Measurements from ENCODE around the gene LZIC. TPM values are rescaled to one million over a fixed set of nuclear protein-coding genes. Genes with fewer than 3 reads are reported as not detected.
"Not testable (repeated sequence)": the region's sequence is repeated elsewhere in the genome, so short reads cannot be mapped to it uniquely, and the experiment has no call there.

LZIC gene
- total RNA-seq, 2 donors from 2014 or later, result 8.6 to 20.2 TPM

DNA sequence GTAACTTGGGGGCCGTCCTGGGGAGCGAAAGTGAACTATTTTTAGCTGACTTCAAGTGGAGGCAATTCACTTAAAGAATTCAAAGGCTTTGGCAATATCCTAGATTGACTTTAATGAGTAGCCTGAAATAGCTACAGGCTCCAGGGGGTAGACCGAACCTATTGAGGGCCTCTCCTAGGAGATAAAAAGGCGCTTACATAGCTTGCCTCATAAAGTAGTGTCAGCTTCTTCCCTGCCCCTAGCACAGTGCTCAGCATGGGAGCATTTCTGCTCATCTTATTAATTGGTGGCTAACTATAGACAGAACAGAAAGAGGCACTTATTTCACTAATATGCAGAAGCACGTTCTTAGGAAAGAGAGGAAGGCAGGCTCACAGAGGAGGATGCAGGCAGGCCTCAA, 20.8 kb downstream of the LZIC start:
- no peak for DNase-seq
- TF ChIP-seq, protein P1, sequence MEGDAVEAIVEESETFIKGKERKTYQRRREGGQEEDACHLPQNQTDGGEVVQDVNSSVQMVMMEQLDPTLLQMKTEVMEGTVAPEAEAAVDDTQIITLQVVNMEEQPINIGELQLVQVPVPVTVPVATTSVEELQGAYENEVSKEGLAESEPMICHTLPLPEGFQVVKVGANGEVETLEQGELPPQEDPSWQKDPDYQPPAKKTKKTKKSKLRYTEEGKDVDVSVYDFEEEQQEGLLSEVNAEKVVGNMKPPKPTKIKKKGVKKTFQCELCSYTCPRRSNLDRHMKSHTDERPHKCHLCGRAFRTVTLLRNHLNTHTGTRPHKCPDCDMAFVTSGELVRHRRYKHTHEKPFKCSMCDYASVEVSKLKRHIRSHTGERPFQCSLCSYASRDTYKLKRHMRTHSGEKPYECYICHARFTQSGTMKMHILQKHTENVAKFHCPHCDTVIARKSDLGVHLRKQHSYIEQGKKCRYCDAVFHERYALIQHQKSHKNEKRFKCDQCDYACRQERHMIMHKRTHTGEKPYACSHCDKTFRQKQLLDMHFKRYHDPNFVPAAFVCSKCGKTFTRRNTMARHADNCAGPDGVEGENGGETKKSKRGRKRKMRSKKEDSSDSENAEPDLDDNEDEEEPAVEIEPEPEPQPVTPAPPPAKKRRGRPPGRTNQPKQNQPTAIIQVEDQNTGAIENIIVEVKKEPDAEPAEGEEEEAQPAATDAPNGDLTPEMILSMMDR (IDR thresholded peaks at IDR 0.05), result no peak
- TF ChIP-seq POLR2A (IDR thresholded peaks at IDR 0.05), result no peak
- ATAC-seq, result no peak

DNA sequence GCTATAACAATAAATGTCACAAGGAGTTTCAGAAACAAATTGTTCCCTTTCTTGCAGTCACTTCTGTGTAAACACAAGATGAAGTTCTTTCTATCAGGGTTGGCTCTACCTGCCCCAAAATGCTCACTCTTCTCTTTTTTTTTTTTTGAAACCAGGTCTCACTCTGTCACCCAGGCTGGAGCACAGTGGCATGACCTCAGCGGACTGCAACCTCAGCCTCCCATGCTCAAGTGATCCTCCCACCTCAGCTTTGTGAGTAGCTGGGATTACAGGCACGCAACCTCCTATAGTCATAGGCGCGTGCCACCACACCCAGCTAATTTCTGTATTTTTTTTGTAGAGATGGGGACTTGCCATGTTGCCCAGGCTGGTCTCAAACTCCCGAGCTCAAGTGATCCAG, 22.6 kb downstream of the LZIC start:
- no peaks in the 10 kb centered on the region for H3K9me3 ChIP-seq
- no peak for DNase-seq
- H3K27ac ChIP-seq, result no peak overlapping the region
- H3K36me3 ChIP-seq (replicated peaks in 1 of 2; ENCODE audit: insufficient read depth in 1 of 2, low read depth in 2 of 2), result no peaks in the 10 kb centered on the region
- intact Hi-C loops (cut with DNase I), result no loop called here
- H3K27me3 ChIP-seq, result no peaks in the 10 kb centered on the region
- ATAC-seq, result no peak
- no peak overlapping the region for H3K4me3 ChIP-seq
- 77 to 93% methylated on average over 5 of the region's 5 CpGs for WGBS, 2 donors
- H3K4me1 ChIP-seq, result no peaks in the 10 kb centered on the region
- TF ChIP-seq, protein P1 (IDR thresholded peaks at IDR 0.05), result no peak
- TF ChIP-seq POLR2A (IDR thresholded peaks at IDR 0.05), result no peak

More for the DNA sequence above, 20.8 kb downstream of the LZIC start:
- Histone ChIP-seq H3K27me3 (no peaks in the 10 kb centered on the region), H3K4me1 (no peaks in the 10 kb centered on the region), H3K36me3 (replicated peaks in 1 of 2; ENCODE audit: insufficient read depth in 1 of 2, low read depth in 2 of 2) (no peaks in the 10 kb centered on the region), H3K4me3 (no peak overlapping the region), H3K27ac (no peak overlapping the region), H3K9me3 (no peaks in the 10 kb centered on the region)
- intact Hi-C loops (cut with DNase I), result no loop called here
- WGBS, 2 donors, result 64 to 67% methylated on average over 5 of the region's 5 CpGs

DNA sequence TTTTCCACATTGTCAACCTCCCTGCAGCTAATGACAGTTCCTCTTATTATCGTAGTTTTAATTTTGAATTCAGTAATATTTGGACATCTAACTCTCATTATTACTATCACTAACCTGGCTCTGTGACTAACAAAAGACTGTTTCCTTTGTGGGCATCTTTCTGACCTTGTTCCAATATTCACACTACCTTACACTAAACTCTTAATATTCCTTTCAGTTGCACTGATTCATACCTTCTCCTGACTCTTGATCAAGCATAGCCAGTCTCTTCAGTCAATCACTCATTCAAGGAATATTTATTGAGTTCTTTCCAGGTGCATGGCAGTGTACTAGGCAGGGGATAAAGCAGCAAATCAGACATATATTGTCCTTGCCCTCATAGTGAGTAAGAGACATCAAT, 25.3 kb downstream of the LZIC start:
- ATAC-seq, result no peak
- intact Hi-C loops (cut with DNase I), result no loop called here

DNA sequence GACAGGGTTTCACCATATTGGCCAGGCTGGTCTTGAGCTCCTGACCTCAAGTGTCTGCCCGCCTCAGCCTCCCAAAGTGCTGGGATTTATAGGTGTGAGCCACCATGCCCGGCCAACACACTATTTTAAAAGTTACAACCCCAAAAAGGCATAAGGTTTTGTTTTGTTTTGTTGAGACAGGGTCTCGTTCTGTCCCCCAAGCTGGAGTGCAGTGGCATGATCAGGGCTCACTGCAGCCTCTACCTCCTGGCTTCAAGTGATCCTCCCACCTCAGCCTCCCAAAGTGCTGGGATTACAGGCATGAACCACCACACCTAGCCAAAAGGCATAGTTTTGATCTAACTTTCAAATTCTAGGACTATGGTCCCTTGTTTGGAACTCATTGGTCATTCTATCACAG, 25.7 kb downstream of the LZIC start:
- H3K4me3 ChIP-seq; H3K27me3 ChIP-seq; H3K4me1 ChIP-seq; H3K27ac ChIP-seq; DNase-seq; H3K36me3 ChIP-seq (replicated peaks in 1 of 2; ENCODE audit: insufficient read depth in 1 of 2, low read depth in 2 of 2); H3K9me3 ChIP-seq; intact Hi-C loops (cut with DNase I); ATAC-seq: not testable (repeated sequence)
- 86% methylated on average over 3 of the region's 3 CpGs for WGBS, 2 donors

More for the DNA sequence above, 25.3 kb downstream of the LZIC start:
- H3K4me3 ChIP-seq, result no peak overlapping the region
- 68 to 77% methylated on average over 1 of the region's 1 CpG for WGBS, 2 donors
- peaks cover 8% of the 10 kb centered on the region for H3K4me1 ChIP-seq
- no peaks in the 10 kb centered on the region for H3K9me3 ChIP-seq
- H3K36me3 ChIP-seq (replicated peaks in 1 of 2; ENCODE audit: insufficient read depth in 1 of 2, low read depth in 2 of 2), result no peaks in the 10 kb centered on the region
- H3K27me3 ChIP-seq, result no peaks in the 10 kb centered on the region
- no peak for DNase-seq
- no peak overlapping the region for H3K27ac ChIP-seq
- TF ChIP-seq, protein P1 (IDR thresholded peaks at IDR 0.05), result no peak
- TF ChIP-seq POLR2A (IDR thresholded peaks at IDR 0.05), result no peak

DNA sequence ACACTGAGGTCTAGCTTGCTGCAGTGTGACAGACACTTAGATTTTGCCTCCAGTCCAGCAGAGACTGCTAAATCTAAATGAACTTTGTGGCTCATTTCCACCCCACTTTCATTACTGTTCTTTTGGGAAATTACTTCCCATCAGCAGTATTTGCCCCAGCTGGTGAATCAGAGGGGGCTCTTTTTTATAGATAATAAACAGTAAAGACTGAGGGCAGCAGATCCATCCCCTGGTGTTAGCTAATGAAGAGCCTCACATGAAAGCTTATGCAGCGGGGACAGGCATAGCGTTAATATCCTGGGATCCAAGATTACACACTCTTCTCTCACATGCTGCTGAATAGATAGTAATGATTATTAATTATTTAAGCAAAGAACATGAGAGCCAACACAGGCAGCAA, 26.7 kb downstream of the LZIC start:
- TF ChIP-seq, protein P1 (IDR thresholded peaks at IDR 0.05), result no peak
- intact Hi-C loops (cut with DNase I), result no loop called here
- Histone ChIP-seq H3K36me3 (replicated peaks in 1 of 2; ENCODE audit: insufficient read depth in 1 of 2, low read depth in 2 of 2) (no peaks in the 10 kb centered on the region), H3K9me3 (no peaks in the 10 kb centered on the region), H3K27me3 (no peaks in the 10 kb centered on the region), H3K4me3 (no peak overlapping the region), H3K4me1 (peaks cover 11% of the 10 kb centered on the region), H3K27ac (no peak overlapping the region)
- DNase-seq, result no peak
- no peak for ATAC-seq
- WGBS, 2 donors, result 84 to 96% methylated on average over 2 of the region's 2 CpGs

Measured in body of pancreas (tissue), 4 donors.